ENCODE results near the gene SLC15A2.

Gene SLC15A2

DNA sequence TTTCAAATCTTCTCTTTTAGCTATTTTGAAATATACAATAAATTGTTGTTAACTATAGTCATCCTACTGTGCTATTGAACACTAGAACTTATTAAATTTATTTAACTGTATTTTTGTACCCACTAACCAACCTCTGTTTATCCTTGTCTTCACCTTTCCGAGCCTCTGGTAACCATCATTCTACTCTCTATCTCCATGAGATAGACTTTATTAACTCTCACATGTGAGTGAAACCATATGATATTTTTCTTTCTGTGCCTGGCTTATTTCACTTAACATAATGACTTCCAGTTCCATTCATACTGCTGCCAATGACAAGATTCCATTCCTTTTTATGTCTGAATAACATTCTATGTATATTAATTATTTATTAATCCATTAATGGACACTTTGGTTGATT, 15.8 kb upstream of the SLC15A2 start:
- Histone ChIP-seq H3K79me2 (ENCODE audit: control insufficient read depth, insufficient read depth, low read length, unreplicated experiment) (no peaks in the 10 kb centered on the region), H3K4me3 (ENCODE audit: low read depth, low read length) (no peak overlapping the region), H3K27ac (ENCODE audit: low read depth, low read length) (no peak overlapping the region), H3K4me1 (ENCODE audit: control insufficient read depth, insufficient read depth, low read length, unreplicated experiment) (no peaks in the 10 kb centered on the region), H3K27me3 (ENCODE audit: insufficient read depth, low read length) (no peaks in the 10 kb centered on the region), H2AFZ (ENCODE audit: low read length, unreplicated experiment) (no peak overlapping the region), H3K36me3 (ENCODE audit: insufficient read depth, low read length) (no peaks in the 10 kb centered on the region)

DNA sequence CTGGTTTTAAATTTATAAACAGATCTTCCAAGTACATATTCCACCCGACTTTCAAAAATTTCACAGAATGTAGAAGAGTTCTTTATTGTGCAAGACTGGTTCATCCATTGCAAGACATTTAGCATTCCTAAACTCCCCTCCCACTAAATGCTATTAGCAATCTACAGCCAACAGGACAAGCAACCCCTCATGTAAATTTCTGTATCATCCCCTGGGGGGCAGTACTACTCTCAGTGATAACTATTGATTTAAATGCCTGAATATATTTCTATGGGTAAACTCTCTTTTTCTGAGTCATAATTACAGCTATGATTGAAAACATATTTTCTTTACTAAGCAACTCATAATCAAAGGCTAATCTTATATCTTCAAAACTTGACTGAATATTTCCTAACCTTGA, 10.7 kb upstream of the SLC15A2 start:
- H3K4me3 ChIP-seq (ENCODE audit: low read depth, low read length): no peak overlapping the region
- no peak overlapping the region for H3K27ac ChIP-seq (ENCODE audit: low read depth, low read length)
- H2AFZ ChIP-seq (ENCODE audit: low read length, unreplicated experiment): no peak overlapping the region
- no peaks in the 10 kb centered on the region for H3K4me1 ChIP-seq (ENCODE audit: control insufficient read depth, insufficient read depth, low read length, unreplicated experiment)
- no peaks in the 10 kb centered on the region for H3K27me3 ChIP-seq (ENCODE audit: insufficient read depth, low read length)
- no peaks in the 10 kb centered on the region for H3K36me3 ChIP-seq (ENCODE audit: insufficient read depth, low read length)
- no peaks in the 10 kb centered on the region for H3K79me2 ChIP-seq (ENCODE audit: control insufficient read depth, insufficient read depth, low read length, unreplicated experiment)

DNA sequence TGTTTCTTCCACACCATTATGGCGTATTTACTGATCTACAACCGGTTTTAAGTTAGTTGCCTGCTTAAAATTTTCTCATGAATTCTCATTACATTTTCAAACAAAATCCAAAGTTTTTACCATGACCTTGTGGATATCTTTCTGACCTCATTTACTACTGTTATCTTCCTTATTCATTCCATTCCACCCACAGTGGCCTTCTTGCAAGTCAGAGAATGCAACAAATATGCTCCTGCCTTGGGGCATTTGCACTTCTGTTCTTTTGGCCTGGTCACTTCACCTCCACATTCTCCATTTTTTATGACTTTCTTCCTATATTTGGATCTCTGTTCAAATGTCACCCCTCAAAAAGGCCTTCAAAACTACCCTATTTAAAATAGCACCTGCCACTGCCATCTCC, 8.8 kb upstream of the SLC15A2 start:
- H3K4me3 ChIP-seq (ENCODE audit: low read depth, low read length): no peak overlapping the region
- no peak overlapping the region for H2AFZ ChIP-seq (ENCODE audit: low read length, unreplicated experiment)
- no peak overlapping the region for H3K27ac ChIP-seq (ENCODE audit: low read depth, low read length)
- no peaks in the 10 kb centered on the region for H3K27me3 ChIP-seq (ENCODE audit: insufficient read depth, low read length)
- no peaks in the 10 kb centered on the region for H3K79me2 ChIP-seq (ENCODE audit: control insufficient read depth, insufficient read depth, low read length, unreplicated experiment)
- no peaks in the 10 kb centered on the region for H3K36me3 ChIP-seq (ENCODE audit: insufficient read depth, low read length)
- H3K4me1 ChIP-seq (ENCODE audit: control insufficient read depth, insufficient read depth, low read length, unreplicated experiment): no peaks in the 10 kb centered on the region

DNA sequence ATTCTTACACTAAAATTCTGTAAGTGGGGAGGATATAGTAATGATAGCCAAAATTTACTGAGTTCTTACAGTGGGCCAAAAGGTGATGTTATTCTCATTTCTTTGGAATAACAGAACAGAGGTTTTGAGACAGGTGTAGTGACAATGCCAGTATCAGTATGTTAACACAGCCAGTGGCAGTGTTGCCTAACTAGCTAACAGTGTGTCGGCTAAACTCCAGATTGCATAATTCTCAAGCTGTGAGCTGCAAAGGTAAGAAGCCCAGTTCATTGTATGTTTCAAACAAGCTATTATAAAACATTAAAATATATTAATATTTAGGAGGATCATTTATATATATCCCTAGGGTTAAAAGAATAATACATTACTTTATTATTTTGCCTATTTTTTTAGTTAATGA, 920 bp downstream of the SLC15A2 start:
- Histone ChIP-seq H3K4me3 (ENCODE audit: low read depth, low read length) (no peak overlapping the region), H3K36me3 (ENCODE audit: insufficient read depth, low read length) (no peaks in the 10 kb centered on the region), H2AFZ (ENCODE audit: low read length, unreplicated experiment) (no peak overlapping the region), H3K4me1 (ENCODE audit: control insufficient read depth, insufficient read depth, low read length, unreplicated experiment) (no peaks in the 10 kb centered on the region), H3K27ac (ENCODE audit: low read depth, low read length) (no peak overlapping the region), H3K27me3 (ENCODE audit: insufficient read depth, low read length) (no peaks in the 10 kb centered on the region), H3K79me2 (ENCODE audit: control insufficient read depth, insufficient read depth, low read length, unreplicated experiment) (no peaks in the 10 kb centered on the region)

DNA sequence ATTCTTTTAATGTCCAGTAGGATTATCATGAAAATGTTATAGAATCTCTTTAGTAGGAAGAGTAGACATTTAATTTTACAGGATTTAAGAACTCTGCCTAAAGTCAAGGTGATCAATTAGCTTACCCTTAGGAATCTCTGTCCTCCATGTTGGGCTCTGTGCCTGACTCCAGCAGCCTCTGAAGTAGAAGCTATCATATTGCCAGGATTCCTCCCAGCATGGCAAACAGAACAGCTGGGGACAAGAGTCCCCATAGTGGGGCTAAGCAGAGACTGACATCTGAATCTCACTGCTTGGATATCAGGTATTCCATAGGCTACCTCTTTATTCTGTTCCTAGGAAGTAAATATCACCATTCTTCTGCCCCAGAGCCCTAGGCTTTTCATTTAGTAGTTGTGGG, 1.5 kb downstream of the SLC15A2 start:
- Histone ChIP-seq H3K36me3 (ENCODE audit: insufficient read depth, low read length) (no peaks in the 10 kb centered on the region), H3K4me3 (ENCODE audit: low read depth, low read length) (no peak overlapping the region)

DNA sequence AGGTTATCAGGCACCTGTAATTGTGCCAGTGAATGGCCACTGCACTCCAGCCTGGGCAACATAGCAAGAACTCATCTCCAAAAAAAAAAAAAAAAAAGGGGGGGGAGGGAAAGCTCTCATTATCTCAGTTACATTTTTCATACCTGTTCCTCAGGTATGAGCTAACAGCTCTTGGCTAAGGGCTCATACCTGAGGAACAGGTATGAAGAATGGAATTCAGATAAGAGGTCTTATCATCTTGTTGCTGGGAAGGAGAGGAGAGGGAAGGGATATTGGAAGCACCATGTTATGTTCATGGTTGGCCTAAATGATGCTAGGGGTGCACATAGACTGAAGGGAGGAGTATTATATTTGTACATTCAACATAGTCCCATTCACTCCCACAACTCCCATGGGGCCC, 2.6 kb downstream of the SLC15A2 start:
- H3K27ac ChIP-seq (ENCODE audit: low read depth, low read length): no peak overlapping the region
- H3K36me3 ChIP-seq (ENCODE audit: insufficient read depth, low read length): no peaks in the 10 kb centered on the region
- H3K79me2 ChIP-seq (ENCODE audit: control insufficient read depth, insufficient read depth, low read length, unreplicated experiment): no peaks in the 10 kb centered on the region
- no peak overlapping the region for H3K4me3 ChIP-seq (ENCODE audit: low read depth, low read length)
- H2AFZ ChIP-seq (ENCODE audit: low read length, unreplicated experiment): no peak overlapping the region
- H3K4me1 ChIP-seq (ENCODE audit: control insufficient read depth, insufficient read depth, low read length, unreplicated experiment): no peaks in the 10 kb centered on the region
- no peaks in the 10 kb centered on the region for H3K27me3 ChIP-seq (ENCODE audit: insufficient read depth, low read length)

More for the DNA sequence above, 1.5 kb downstream of the SLC15A2 start:
- Histone ChIP-seq H3K79me2 (ENCODE audit: control insufficient read depth, insufficient read depth, low read length, unreplicated experiment) (no peaks in the 10 kb centered on the region), H3K27me3 (ENCODE audit: insufficient read depth, low read length) (no peaks in the 10 kb centered on the region), H2AFZ (ENCODE audit: low read length, unreplicated experiment) (no peak overlapping the region), H3K4me1 (ENCODE audit: control insufficient read depth, insufficient read depth, low read length, unreplicated experiment) (no peaks in the 10 kb centered on the region), H3K27ac (ENCODE audit: low read depth, low read length) (no peak overlapping the region)

DNA sequence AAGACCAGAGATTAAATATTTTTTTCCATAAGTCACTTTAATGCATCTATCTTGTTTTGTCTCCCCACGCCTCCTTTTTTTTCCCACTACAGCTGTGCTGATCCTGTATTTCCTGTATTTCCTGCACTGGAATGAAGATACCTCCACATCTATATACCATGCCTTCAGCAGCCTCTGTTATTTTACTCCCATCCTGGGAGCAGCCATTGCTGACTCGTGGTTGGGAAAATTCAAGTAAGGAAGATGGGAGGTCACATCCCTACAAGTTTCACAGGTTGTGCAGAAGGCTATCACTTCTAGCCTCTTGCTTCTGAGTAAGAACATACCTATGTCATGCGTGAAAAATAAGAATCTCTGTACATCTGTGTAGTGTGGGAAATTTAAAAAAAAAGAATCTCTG, 3.1 kb downstream of the SLC15A2 start:
- Histone ChIP-seq H2AFZ (ENCODE audit: low read length, unreplicated experiment) (no peak overlapping the region), H3K36me3 (ENCODE audit: insufficient read depth, low read length) (no peaks in the 10 kb centered on the region), H3K4me1 (ENCODE audit: control insufficient read depth, insufficient read depth, low read length, unreplicated experiment) (no peaks in the 10 kb centered on the region), H3K27ac (ENCODE audit: low read depth, low read length) (no peak overlapping the region), H3K79me2 (ENCODE audit: control insufficient read depth, insufficient read depth, low read length, unreplicated experiment) (no peaks in the 10 kb centered on the region), H3K4me3 (ENCODE audit: low read depth, low read length) (no peak overlapping the region), H3K27me3 (ENCODE audit: insufficient read depth, low read length) (no peaks in the 10 kb centered on the region)

DNA sequence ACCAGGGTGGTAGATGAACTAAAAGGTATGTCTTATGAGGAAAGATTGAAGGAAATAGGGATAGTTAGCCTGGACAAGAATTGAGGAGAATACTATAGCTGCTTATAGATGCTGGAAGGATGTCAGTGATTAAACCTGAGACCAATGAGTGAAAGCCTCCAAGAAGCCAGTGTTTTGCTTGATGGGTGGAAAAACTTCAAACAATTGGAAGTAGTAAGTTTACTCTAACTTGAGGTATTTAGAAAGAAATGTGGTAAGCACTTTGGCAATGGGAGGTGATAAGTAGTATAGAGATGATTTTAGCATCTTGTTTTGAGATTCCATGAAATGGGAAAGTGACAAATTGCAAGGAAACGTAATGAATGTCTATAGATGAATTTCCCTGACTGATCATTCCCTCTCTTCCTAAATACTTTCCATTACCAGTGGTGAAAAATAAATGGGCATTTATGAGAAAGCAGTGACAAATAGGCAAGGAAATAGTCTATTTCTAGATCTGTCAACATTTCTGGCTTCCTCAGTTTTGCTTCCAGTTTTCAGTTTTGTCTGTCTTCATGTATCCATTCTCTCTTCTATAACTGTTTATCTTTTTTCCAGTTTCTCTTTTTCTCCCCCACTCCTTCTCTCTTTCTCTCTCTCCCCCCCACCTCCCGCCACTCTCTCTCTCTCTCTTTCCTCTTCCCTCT, 19.2 kb downstream of the SLC15A2 start:
- Histone ChIP-seq H3K4me3 (ENCODE audit: low read depth, low read length) (no peak overlapping the region), H3K27ac (ENCODE audit: low read depth, low read length) (no peak overlapping the region), H3K79me2 (ENCODE audit: control insufficient read depth, insufficient read depth, low read length, unreplicated experiment) (no peaks in the 10 kb centered on the region), H3K27me3 (ENCODE audit: insufficient read depth, low read length) (no peaks in the 10 kb centered on the region), H2AFZ (ENCODE audit: low read length, unreplicated experiment) (no peak overlapping the region), H3K36me3 (ENCODE audit: insufficient read depth, low read length) (no peaks in the 10 kb centered on the region), H3K4me1 (ENCODE audit: control insufficient read depth, insufficient read depth, low read length, unreplicated experiment) (no peaks in the 10 kb centered on the region)

DNA sequence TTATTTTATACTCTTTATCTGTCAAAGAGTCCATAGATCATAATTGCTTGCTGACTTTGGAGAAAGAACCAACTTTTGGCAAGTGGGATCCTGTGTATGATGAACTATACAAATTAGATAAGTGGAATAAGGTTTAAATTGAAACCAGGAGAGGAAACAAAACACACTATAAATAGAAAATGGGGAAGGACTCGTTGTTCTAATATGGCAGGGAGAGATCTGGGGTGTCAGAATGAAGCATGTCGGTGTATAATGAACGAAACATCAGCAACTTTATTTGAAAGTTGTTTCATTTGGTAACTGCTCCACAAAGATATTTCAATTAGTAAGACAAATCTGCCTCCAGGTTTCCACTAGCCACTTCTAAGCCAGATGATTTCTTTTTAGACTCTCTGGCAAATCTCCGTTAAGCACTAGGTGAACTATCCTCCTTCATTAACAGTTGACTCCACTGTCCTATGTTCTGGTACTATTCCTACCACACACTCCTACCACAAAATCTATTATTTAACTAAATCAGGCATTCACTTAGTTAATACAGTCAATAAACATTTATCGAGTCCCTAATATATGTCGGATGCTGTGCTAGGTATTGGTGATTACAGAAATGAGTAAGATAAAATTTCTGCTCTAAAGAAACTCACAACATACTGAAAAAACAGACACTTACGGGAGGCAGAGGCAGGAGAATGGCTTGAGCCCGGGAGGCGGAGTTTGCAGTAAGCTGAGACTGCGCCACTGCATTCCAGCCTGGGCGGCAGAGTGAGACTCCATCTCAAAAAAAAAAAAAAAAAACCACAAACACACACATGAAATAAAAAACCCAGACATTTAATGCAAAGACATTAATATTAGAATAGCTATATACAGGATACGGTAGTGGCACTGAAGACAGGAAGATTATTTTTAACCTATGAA, 20.1 kb downstream of the SLC15A2 start:
- Histone ChIP-seq H2AFZ (ENCODE audit: low read length, unreplicated experiment) (no peak overlapping the region), H3K4me1 (ENCODE audit: control insufficient read depth, insufficient read depth, low read length, unreplicated experiment) (no peaks in the 10 kb centered on the region), H3K4me3 (ENCODE audit: low read depth, low read length) (no peak overlapping the region), H3K79me2 (ENCODE audit: control insufficient read depth, insufficient read depth, low read length, unreplicated experiment) (no peaks in the 10 kb centered on the region), H3K27ac (ENCODE audit: low read depth, low read length) (no peak overlapping the region), H3K27me3 (ENCODE audit: insufficient read depth, low read length) (no peaks in the 10 kb centered on the region), H3K36me3 (ENCODE audit: insufficient read depth, low read length) (no peaks in the 10 kb centered on the region)

DNA sequence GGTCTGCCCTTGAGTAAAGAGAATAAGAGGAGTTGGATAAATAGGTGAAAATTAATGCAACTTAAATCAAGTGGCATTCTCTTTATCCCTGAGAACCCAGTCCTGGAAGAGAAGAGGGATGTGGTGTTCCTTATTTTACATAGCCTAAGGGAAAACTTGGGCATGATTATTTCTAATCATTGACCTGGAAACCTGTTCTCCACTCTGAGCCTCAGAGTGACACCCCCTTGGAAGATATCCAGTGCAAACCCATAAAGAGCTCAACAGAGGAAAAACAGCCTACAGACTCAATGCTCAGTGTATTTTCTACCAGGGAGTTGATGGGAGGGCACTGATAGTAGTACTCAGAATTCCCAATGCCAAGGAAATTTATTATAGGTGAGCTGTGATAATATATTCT, 22.0 kb downstream of the SLC15A2 start:
- no peak overlapping the region for H3K27ac ChIP-seq (ENCODE audit: low read depth, low read length)
- H3K27me3 ChIP-seq (ENCODE audit: insufficient read depth, low read length): no peaks in the 10 kb centered on the region
- no peak overlapping the region for H2AFZ ChIP-seq (ENCODE audit: low read length, unreplicated experiment)
- H3K4me3 ChIP-seq (ENCODE audit: low read depth, low read length): no peak overlapping the region
- H3K79me2 ChIP-seq (ENCODE audit: control insufficient read depth, insufficient read depth, low read length, unreplicated experiment): no peaks in the 10 kb centered on the region
- no peaks in the 10 kb centered on the region for H3K36me3 ChIP-seq (ENCODE audit: insufficient read depth, low read length)
- no peaks in the 10 kb centered on the region for H3K4me1 ChIP-seq (ENCODE audit: control insufficient read depth, insufficient read depth, low read length, unreplicated experiment)

All from ACC112 (cell line).